NCI-H1417 (cell line): Measurements from ENCODE around the gene CRYM.
A peak's percentile ranks its signal among the peaks of the same experiment; 100 is the strongest.
"Not testable (repeated sequence)": the region's sequence is repeated elsewhere in the genome, so short reads cannot be mapped to it uniquely, and the experiment has no call there.

ENCODE experiments used
- DNase-seq, 3 experiments: peaks; one replicate each; lab custom pipeline; 2025; lab: John Stamatoyannopoulos, UW

The CRYM gene

GRCh38 chr16:21277927-21278706, at the start of gene CRYM:
TSS of gene CRYM (minus strand) at chr16:21278290. CDS start at chr16:21278251, 39 bp downstream.
- peak; percentile 29 to 84 (median 76) for DNase-seq

- DNase-seq: no peak
Observed at GRCh38 chr16:21327046-21327445, 49.0 kb upstream of the CRYM start.

GRCh38 chr16:21326459-21326858, 48.4 kb upstream of the CRYM start:
- DNase-seq: no peak

GRCh38 chr16:21324267-21324666, 46.2 kb upstream of the CRYM start:
- DNase-seq: no peak

- not testable (repeated sequence) for DNase-seq
Observed at GRCh38 chr16:21322251-21322650, 44.2 kb upstream of the CRYM start.

GRCh38 chr16:21321736-21322135, 43.6 kb upstream of the CRYM start:
- no peak for DNase-seq

- DNase-seq: no peak
Observed at GRCh38 chr16:21314339-21314738, 36.2 kb upstream of the CRYM start.

GRCh38 chr16:21312863-21313372, 34.8 kb upstream of the CRYM start:
- DNase-seq: not testable (repeated sequence)

- not testable (repeated sequence) for DNase-seq
Observed at GRCh38 chr16:21312046-21312445, 34.0 kb upstream of the CRYM start.

- not testable (repeated sequence) for DNase-seq
Observed at GRCh38 chr16:21306712-21307111, 28.6 kb upstream of the CRYM start.

- DNase-seq: no peak
Observed at GRCh38 chr16:21302898-21303528, 24.9 kb upstream of the CRYM start.

GRCh38 chr16:21302454-21302853, 24.4 kb upstream of the CRYM start:
- DNase-seq: peak in 2 of 3 experiments; percentile 21 to 67

GRCh38 chr16:21301895-21302291, 23.8 kb upstream of the CRYM start:
- DNase-seq: peak in 1 of 3 experiments; percentile 61

- DNase-seq: peak; percentile 32 to 83 (median 82)
Observed at GRCh38 chr16:21301168-21301894, 23.2 kb upstream of the CRYM start.

- DNase-seq: peak; percentile 87 to 97 (median 88)
Observed at GRCh38 chr16:21300309-21301167, 22.4 kb upstream of the CRYM start.

- DNase-seq: not testable (repeated sequence)
Observed at GRCh38 chr16:21289789-21290188, 11.7 kb upstream of the CRYM start.

- no peak for DNase-seq
Observed at GRCh38 chr16:21285314-21285713, 7.2 kb upstream of the CRYM start.

- no peak for DNase-seq
Observed at GRCh38 chr16:21284414-21284813, 6.3 kb upstream of the CRYM start.

- DNase-seq: peak in 2 of 3 experiments; percentile 31 to 42
Observed at GRCh38 chr16:21283521-21284289, 5.6 kb upstream of the CRYM start.

- DNase-seq: no peak
Observed at GRCh38 chr16:21281698-21282389, 3.8 kb upstream of the CRYM start.
